ENCODE data around the gene ANKRD63. TPM values are rescaled to one million over a fixed set of nuclear protein-coding genes. Genes with fewer than 3 reads are reported as not detected.

Gene ANKRD63
- total RNA-seq, 1 donor: 1.1 TPM

GRCh38 chr15:40264321-40265153 lies 18.3 kb downstream of the ANKRD63 start:
- no peak for DNase-seq (ENCODE audit: low read depth in 2 of 3, low spot score in 2 of 3)

- no peak for DNase-seq (ENCODE audit: low read depth in 2 of 3, low spot score in 2 of 3)
Measured at GRCh38 chr15:40263024-40263754, 19.7 kb downstream of the ANKRD63 start.

- DNase-seq (ENCODE audit: low read depth in 2 of 3, low spot score in 2 of 3): no peak
Measured at GRCh38 chr15:40259021-40259420, 23.8 kb downstream of the ANKRD63 start.

- no peak for DNase-seq (ENCODE audit: low read depth in 2 of 3, low spot score in 2 of 3)
Measured at GRCh38 chr15:40258544-40258943, 24.3 kb downstream of the ANKRD63 start.

- no peak for DNase-seq (ENCODE audit: low read depth in 2 of 3, low spot score in 2 of 3)
Measured at GRCh38 chr15:40257656-40258450, 25.0 kb downstream of the ANKRD63 start.

- no peak for DNase-seq (ENCODE audit: low read depth in 2 of 3, low spot score in 2 of 3)
Measured at GRCh38 chr15:40256638-40257235, 26.1 kb downstream of the ANKRD63 start.

- no peak for DNase-seq (ENCODE audit: low read depth in 2 of 3, low spot score in 2 of 3)
Measured at GRCh38 chr15:40255033-40255432, 27.8 kb downstream of the ANKRD63 start.

- DNase-seq (ENCODE audit: low read depth in 2 of 3, low spot score in 2 of 3): no peak
Measured at GRCh38 chr15:40254452-40254851, 28.4 kb downstream of the ANKRD63 start.

- no peak for DNase-seq (ENCODE audit: low read depth in 2 of 3, low spot score in 2 of 3)
Measured at GRCh38 chr15:40253167-40253790, 29.6 kb downstream of the ANKRD63 start.

GRCh38 chr15:40252438-40253166 lies 30.3 kb downstream of the ANKRD63 start:
- DNase-seq (ENCODE audit: low read depth in 2 of 3, low spot score in 2 of 3): no peak

- DNase-seq (ENCODE audit: low read depth in 2 of 3, low spot score in 2 of 3): no peak
Measured at GRCh38 chr15:40252141-40252437, 30.8 kb downstream of the ANKRD63 start.

GRCh38 chr15:40251486-40252140 lies 31.3 kb downstream of the ANKRD63 start:
- no peak for DNase-seq (ENCODE audit: low read depth in 2 of 3, low spot score in 2 of 3)

- DNase-seq (ENCODE audit: low read depth in 2 of 3, low spot score in 2 of 3): no peak
Measured at GRCh38 chr15:40250771-40251483, 31.9 kb downstream of the ANKRD63 start.

GRCh38 chr15:40250304-40250656 lies 32.6 kb downstream of the ANKRD63 start:
- no peak for DNase-seq (ENCODE audit: low read depth in 2 of 3, low spot score in 2 of 3)

GRCh38 chr15:40249477-40250303 lies 33.2 kb downstream of the ANKRD63 start:
- DNase-seq (ENCODE audit: low read depth in 2 of 3, low spot score in 2 of 3): no peak

GRCh38 chr15:40248006-40248783 lies 34.7 kb downstream of the ANKRD63 start:
- DNase-seq (ENCODE audit: low read depth in 2 of 3, low spot score in 2 of 3): no peak

- no peak for DNase-seq (ENCODE audit: low read depth in 2 of 3, low spot score in 2 of 3)
Measured at GRCh38 chr15:40247406-40247971, 35.4 kb downstream of the ANKRD63 start.
